K562 (cell line): ENCODE data around the gene C11orf65. TPM values are rescaled to one million over a fixed set of nuclear protein-coding genes. Genes with fewer than 3 reads are reported as not detected.

Source experiments
- ATAC-seq: fragments of 200-7000 bp; cut with Tn5 transposase; 3 replicates; pipeline ENCODE4 v1.9.1; 2020; ENCODE audit warnings: moderate library complexity
- BruUV-seq: library from RNA; stranded (reverse); fragments of 400-500 nt; replicated peaks from 2 replicates; lab custom pipeline; 2021; lab: Mats Ljungman, UMichigan
- CTCF ChIA-PET: fragments of 300-600 bp; formaldehyde crosslinking; extraction: SDS; loops from one replicate; lab custom pipeline; 2021; ENCODE audit warnings: low intra/inter-chr PET ratio; lab: Yijun Ruan, JAX
- POLR2A ChIA-PET: fragments of 300-600, 350-650 bp; sonication (Branson Sonifier 250); formaldehyde crosslinking; extraction: SDS; loops from one replicate; lab custom pipeline; 2021; ENCODE audit warnings: antibody characterized with exemption, inconsistent platforms; lab: Yijun Ruan, JAX
- DNase-seq, 4 experiments: peaks; one replicate each; pipeline versions ENCODE4 v3.0.0 to v3.0.0-alpha.2; 2011 to 2018; ENCODE audit warnings: low spot score in 3 of 4, mixed read lengths in 3 of 4; ENCODE audit errors: extremely low read depth in 1 of 4
- FAIRE-seq: peaks from 2 replicates; lab custom pipeline; 2011; peaks lifted over from hg19 to GRCh38; lab: Jason Lieb, UNC
- H2AFZ ChIP-seq: 2 replicates; pipeline ENCODE4 v1.6.0; 2011; ENCODE audit warnings: low read depth, low read length, control low read depth, inconsistent platforms
- H3K27ac ChIP-seq: fragments of 200-600 bp; 3 replicates; pipeline ENCODE4 v1.8.0; 2011; ENCODE audit warnings: low read depth, mild to moderate bottlenecking, control low read depth, inconsistent platforms, low read length, moderate library complexity, mixed read lengths; ENCODE audit errors: extremely low read depth
- H3K27me3 ChIP-seq, 2 experiments: fragments of 300-600 bp in 1 of 2; 2 replicates in 1 of 2; 3 replicates in 1 of 2; pipeline versions ENCODE4 v1.6.0 to v1.8.0; 2011; ENCODE audit warnings: inconsistent platforms in 2 of 2, low read length in 2 of 2, mild to moderate bottlenecking in 1 of 2, mixed read lengths in 1 of 2, moderate library complexity in 1 of 2; ENCODE audit not compliant: control insufficient read depth in 2 of 2, insufficient read depth in 2 of 2
- H3K36me3 ChIP-seq: fragments of 300-600 bp; 3 replicates; pipeline ENCODE4 v1.8.0; 2011; ENCODE audit warnings: mild to moderate bottlenecking, low read length, inconsistent platforms; ENCODE audit not compliant: control insufficient read depth, insufficient read depth
- H3K4me1 ChIP-seq, 2 experiments: fragments of 200-600 bp in 1 of 2; replicated peaks in 1 of 2; 2 replicates in 1 of 2; 3 replicates in 1 of 2; pipeline versions ENCODE4 v1.5.1 to v1.8.0; 2011; ENCODE audit warnings: inconsistent platforms in 2 of 2, low read length in 2 of 2, mild to moderate bottlenecking in 1 of 2, mixed read lengths in 1 of 2, moderate library complexity in 1 of 2; ENCODE audit not compliant: control insufficient read depth in 2 of 2, insufficient read depth in 2 of 2
- H3K4me2 ChIP-seq: 2 replicates; pipeline ENCODE4 v1.6.1; 2011; ENCODE audit warnings: low read length, control low read depth, inconsistent platforms, mixed read lengths; ENCODE audit not compliant: insufficient read depth
- H3K4me3 ChIP-seq: fragments of 200-600 bp; sonication (generic), shearing (Covaris generic); 2 replicates; pipeline ENCODE4 v1.5.1; 2016; ENCODE audit warnings: control low read depth, inconsistent platforms
- H3K79me2 ChIP-seq: fragments of 200-600 bp; 3 replicates; pipeline ENCODE4 v1.8.0; 2011; ENCODE audit warnings: low read length, inconsistent platforms; ENCODE audit not compliant: control insufficient read depth, insufficient read depth
- H3K9ac ChIP-seq, 2 experiments: 2 replicates each; pipeline versions ENCODE4 v1.6.0 to v1.6.1; 2011; ENCODE audit warnings: low read depth in 2 of 2, low read length in 2 of 2, control low read depth in 1 of 2, inconsistent platforms in 1 of 2, mild to moderate bottlenecking in 1 of 2, mixed read lengths in 1 of 2; ENCODE audit not compliant: insufficient read depth in 1 of 2
- H3K9me1 ChIP-seq: one replicate; pipeline ENCODE4 v1.6.0; 2011; ENCODE audit warnings: inconsistent platforms, mild to moderate bottlenecking, low read length, moderate library complexity; ENCODE audit not compliant: control insufficient read depth, insufficient read depth
- H3K9me3 ChIP-seq: replicated peaks from 2 replicates; pipeline ENCODE4 v1.5.1; 2011; ENCODE audit warnings: low read depth, low read length, inconsistent platforms; ENCODE audit not compliant: control insufficient read depth, insufficient read depth
- H4K20me1 ChIP-seq: replicated peaks from 2 replicates; pipeline ENCODE4 v1.6.1; 2011; ENCODE audit warnings: low read length, inconsistent platforms, mixed read lengths; ENCODE audit not compliant: control insufficient read depth, insufficient read depth
- ESRRA ChIP-seq: fragments of 450-650 bp; IDR thresholded peaks from 2 replicates; pipeline ENCODE4 v1.6.1; 2014; ENCODE audit warnings: low read depth, mild to moderate bottlenecking, moderate library complexity, borderline replicate concordance
- KLF13 ChIP-seq: fragments of 450-650 bp; IDR thresholded peaks from 2 replicates; pipeline ENCODE4 v1.6.1; 2016; ENCODE audit warnings: missing genetic modification characterization, low read depth, mild to moderate bottlenecking, missing compliant biosample characterization, moderate library complexity, borderline replicate concordance
- MTA3 ChIP-seq: fragments of 450-650 bp; formaldehyde crosslinking; IDR thresholded peaks from 2 replicates; pipeline ENCODE4 v1.6.1; 2017; ENCODE audit warnings: mild to moderate bottlenecking, borderline replicate concordance
- RFX1 ChIP-seq: fragments of 450-650 bp; IDR thresholded peaks from 2 replicates; pipeline ENCODE4 v1.6.1; 2016; ENCODE audit warnings: mild to moderate bottlenecking, moderate library complexity
- TFE3 ChIP-seq: fragments of 450-650 bp; formaldehyde crosslinking; IDR thresholded peaks from 2 replicates; pipeline ENCODE4 v1.4.0; 2020; ENCODE audit warnings: mild to moderate bottlenecking, mixed read lengths
- ZBTB9 ChIP-seq: fragments of 450-650 bp; formaldehyde crosslinking; IDR thresholded peaks from 2 replicates; pipeline ENCODE4 v1.4.0; 2020; ENCODE audit warnings: mild to moderate bottlenecking, moderate library complexity
- WGBS: fragments of 100-300 bp; shearing (Covaris generic); methylation state at CpG from one replicate; pipeline ENCODE4 v1.1.6; 2016; ENCODE audit warnings: low coverage, mixed read lengths; ENCODE audit not compliant: insufficient coverage; ENCODE audit errors: missing lambda C conversion rate; 5-methylcytosine and 5-hydroxymethylcytosine counted together
- in situ Hi-C: fragments of 300-500 bp; cut with MboI; formaldehyde crosslinking; loops from 4 replicates; pipeline ENCODE4 v1.15.0; 2018; ENCODE audit warnings: inconsistent platforms, mixed read lengths
- intact Hi-C: fragments of 100-400 bp; cut with micrococcal nuclease; formaldehyde crosslinking; loops from 2 replicates; pipeline ENCODE4 v1.14.2; 2022
- polyA plus RNA-seq, 8 experiments: library from polyadenylated mRNA; depleted of rRNA in 4 of 8; stranded (reverse) in 5 of 8; unstranded in 3 of 8; fragments of >200 nt; fragmentation: Nextera tagmentation in 2 of 8; fragmentation: Illumina TruSeq in 1 of 8; extraction: Ambion mirVana in 2 of 8; extraction: Trizol in 1 of 8; gene quantifications; 2 replicates each; pipeline versions ENCODE4 v1.2.1 to v1.2.3, GENCODE V29; 2011 to 2014; ENCODE audit warnings: inconsistent platforms in 1 of 8, missing spikeins in 1 of 8
- total RNA-seq, 7 experiments: library from RNA; depleted of rRNA in 6 of 7; stranded (reverse); fragments of >200 nt in 6 of 7; fragmentation: Illumina TruSeq in 2 of 7; extraction: Trizol in 2 of 7; gene quantifications; 2 replicates each; pipeline versions ENCODE4 v1.2.1 to v1.2.3, GENCODE V29; 2011 to 2021; ENCODE audit warnings: low replicate concordance in 1 of 7

Gene C11orf65
- total and polyA plus RNA-seq, 9 of the 15 experiments (the other 6 are each of a cell fraction or from before 2014, with no cell fraction given): 1.0 to 2.1 (median 1.2) TPM

DNA sequence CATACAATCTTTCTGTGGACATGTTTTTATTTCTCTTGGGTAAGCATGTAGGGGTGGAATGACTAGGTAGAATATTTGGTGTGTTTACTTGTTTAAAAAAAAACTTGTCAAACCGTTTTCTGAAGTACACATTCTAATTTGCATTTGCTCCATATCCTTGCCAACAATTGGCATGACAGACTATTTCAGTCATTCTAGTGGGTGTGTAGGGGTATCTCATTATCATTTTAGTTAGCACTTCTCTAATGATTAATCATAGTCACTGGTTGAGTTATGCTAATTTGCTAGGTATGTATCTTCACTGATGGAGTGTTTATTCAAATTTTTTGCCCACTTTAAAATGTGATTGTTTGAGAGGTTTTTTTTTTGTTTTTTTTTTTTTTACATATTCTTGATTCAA, 64.3 kb downstream of the C11orf65 start:
- Histone ChIP-seq H3K27me3 (no peaks in the 10 kb centered on the region), H3K79me2 (no peaks in the 10 kb centered on the region), H3K9me1 (no peaks in the 10 kb centered on the region), H3K4me3 (no peak overlapping the region), H3K4me1 (peaks cover 10 to 11% of the 10 kb centered on the region in 2 experiments; a peak in 4 of 5 replicates), H2AFZ (no peak overlapping the region), H3K4me2 (no peak overlapping the region), H4K20me1 (no peaks in the 10 kb centered on the region), H3K36me3 (no peaks in the 10 kb centered on the region), H3K9ac (no peak overlapping the region), H3K9me3 (no peaks in the 10 kb centered on the region; the same call in 1 of the 2 replicates), H3K27ac (no peak overlapping the region)
- intact Hi-C loops (no loop called here), in situ Hi-C loops (no loop called here)
- FAIRE-seq: no peak
- no peak for DNase-seq
- POLR2A ChIA-PET: no interaction called here
- no peak for TF ChIP-seq ZBTB9 (CRISPR knock-in tag)
- no peak for TF ChIP-seq MTA3
- TF ChIP-seq KLF13: no peak
- TF ChIP-seq ESRRA: no peak
- TF ChIP-seq TFE3 (CRISPR knock-in tag): no peak
- no peak for TF ChIP-seq RFX1
- ATAC-seq: no peak
- CTCF ChIA-PET: no interaction called here
- no TSS peak for BruUV-seq
- whole genome bisulfite sequencing: 0% methylated on average over 1 of the region's 1 CpG
